HG02840 (cell line): ENCODE data around the gene FAM174C.
"Not testable (repeated sequence)": the region's sequence is repeated elsewhere in the genome, so short reads cannot be mapped to it uniquely, and the experiment has no call there.

Experiments used
- ATAC-seq: cut with Tn5 transposase; IDR thresholded peaks from one replicate; pipeline ENCODE4 v1.9.1; 2021; ENCODE audit warnings: mild to moderate bottlenecking, moderate library complexity, moderate number of reproducible peaks; ENCODE audit not compliant: unreplicated experiment, low FRiP score

FAM174C gene

GRCh38 chr19:1313695-1314613 lies 38.6 kb downstream of the FAM174C start:
- no peak for ATAC-seq

GRCh38 chr19:1315470-1316166 lies 40.3 kb downstream of the FAM174C start:
- no peak for ATAC-seq

GRCh38 chr19:1316466-1316865 lies 41.1 kb downstream of the FAM174C start:
- no peak for ATAC-seq

- ATAC-seq: no peak
These were observed 42.1 kb downstream of the FAM174C start for GRCh38 chr19:1317274-1318003.

- ATAC-seq: no peak
These were observed 43.5 kb downstream of the FAM174C start for GRCh38 chr19:1318678-1319471.

- not testable (repeated sequence) for ATAC-seq
These were observed 44.9 kb downstream of the FAM174C start for GRCh38 chr19:1320282-1320650.

GRCh38 chr19:1321539-1321938 lies 46.2 kb downstream of the FAM174C start:
- ATAC-seq: no peak

- ATAC-seq: no peak
These were observed 47.1 kb downstream of the FAM174C start for GRCh38 chr19:1322198-1322981.

- no peak for ATAC-seq
These were observed 49.0 kb downstream of the FAM174C start for GRCh38 chr19:1324249-1324805.

GRCh38 chr19:1324806-1325567 lies 49.7 kb downstream of the FAM174C start:
- ATAC-seq: no peak

GRCh38 chr19:1325568-1326294 lies 50.4 kb downstream of the FAM174C start:
- no peak for ATAC-seq

GRCh38 chr19:1327125-1327524 lies 51.8 kb downstream of the FAM174C start:
- no peak for ATAC-seq
